Stromal cell of bone marrow (primary cell): ENCODE results near the gene CCDC107.

Experiments
- DNase-seq: peaks from one replicate; pipeline ENCODE4 v3.0.0-alpha.2; 2012; ENCODE audit warnings: low read depth

CCDC107 gene

DNA sequence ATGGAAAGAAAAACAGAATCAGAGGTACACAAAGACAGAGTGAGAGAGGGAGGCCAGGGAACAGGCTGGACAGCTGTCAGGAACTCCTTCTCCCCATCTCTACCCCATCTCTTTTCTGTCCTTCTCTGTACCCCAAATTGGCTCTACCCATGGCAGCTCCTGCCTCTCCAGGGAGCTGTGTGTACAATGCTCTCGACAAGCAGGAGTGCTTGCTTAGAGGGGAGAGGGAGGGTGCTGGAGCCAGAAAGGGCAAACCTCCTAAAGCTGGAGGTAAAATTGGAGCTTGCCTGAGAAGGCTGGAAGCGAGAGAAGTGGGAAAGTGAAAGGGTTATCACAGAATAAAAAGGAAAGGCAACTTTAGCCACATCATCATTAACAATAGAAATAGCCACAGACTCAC is 25.2 kb downstream of the CCDC107 start:
- no peak for DNase-seq

- DNase-seq = no peak
Measured at GRCh38 chr9:35684921-35685320, 26.8 kb downstream of the CCDC107 start.

DNA sequence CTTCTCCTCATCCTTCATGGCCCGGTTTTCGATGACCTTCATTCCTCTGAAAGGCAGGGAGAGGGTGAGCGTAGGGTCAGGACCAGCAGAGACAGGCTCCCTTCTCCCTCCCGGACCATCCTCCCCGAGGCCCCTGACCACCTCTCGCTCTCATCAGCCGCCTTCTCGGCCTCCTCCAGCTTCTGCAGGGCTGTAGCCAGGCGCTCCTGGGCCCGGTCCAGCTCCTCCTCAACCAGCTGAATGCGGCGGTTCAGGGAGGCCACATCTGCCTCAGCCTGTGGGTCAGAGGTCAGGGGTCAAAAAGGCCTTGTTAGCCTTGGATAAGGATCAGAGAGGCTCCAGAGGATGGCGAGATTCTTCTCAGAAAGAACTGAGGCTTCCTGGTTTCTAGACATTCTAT is 27.4 kb downstream of the CCDC107 start:
- no peak for DNase-seq

- peak; percentile 73 for DNase-seq
Measured at GRCh38 chr9:35686222-35687203, 28.4 kb downstream of the CCDC107 start.

DNA sequence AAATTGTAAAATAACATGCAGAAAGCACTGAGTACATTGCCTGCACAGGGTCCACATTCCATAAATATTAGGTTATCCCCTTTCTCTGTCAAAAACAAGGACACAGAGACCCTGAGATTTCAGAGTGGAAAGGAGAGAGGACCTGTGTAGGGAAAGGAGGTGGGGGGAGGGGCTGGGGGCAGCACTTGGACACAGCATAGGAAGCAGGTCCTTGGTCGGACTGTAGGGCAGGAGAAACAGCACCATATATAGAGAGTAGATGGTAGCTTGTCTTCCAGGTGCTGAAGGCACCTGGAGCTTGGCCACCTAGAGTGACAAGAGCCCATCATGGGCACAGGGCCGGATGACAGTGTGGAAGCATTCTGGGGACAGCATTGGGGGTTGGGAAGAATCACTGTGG is 29.2 kb downstream of the CCDC107 start:
- DNase-seq = no peak

GRCh38 chr9:35687972-35688557 is 30.0 kb downstream of the CCDC107 start:
- DNase-seq = no peak

DNA sequence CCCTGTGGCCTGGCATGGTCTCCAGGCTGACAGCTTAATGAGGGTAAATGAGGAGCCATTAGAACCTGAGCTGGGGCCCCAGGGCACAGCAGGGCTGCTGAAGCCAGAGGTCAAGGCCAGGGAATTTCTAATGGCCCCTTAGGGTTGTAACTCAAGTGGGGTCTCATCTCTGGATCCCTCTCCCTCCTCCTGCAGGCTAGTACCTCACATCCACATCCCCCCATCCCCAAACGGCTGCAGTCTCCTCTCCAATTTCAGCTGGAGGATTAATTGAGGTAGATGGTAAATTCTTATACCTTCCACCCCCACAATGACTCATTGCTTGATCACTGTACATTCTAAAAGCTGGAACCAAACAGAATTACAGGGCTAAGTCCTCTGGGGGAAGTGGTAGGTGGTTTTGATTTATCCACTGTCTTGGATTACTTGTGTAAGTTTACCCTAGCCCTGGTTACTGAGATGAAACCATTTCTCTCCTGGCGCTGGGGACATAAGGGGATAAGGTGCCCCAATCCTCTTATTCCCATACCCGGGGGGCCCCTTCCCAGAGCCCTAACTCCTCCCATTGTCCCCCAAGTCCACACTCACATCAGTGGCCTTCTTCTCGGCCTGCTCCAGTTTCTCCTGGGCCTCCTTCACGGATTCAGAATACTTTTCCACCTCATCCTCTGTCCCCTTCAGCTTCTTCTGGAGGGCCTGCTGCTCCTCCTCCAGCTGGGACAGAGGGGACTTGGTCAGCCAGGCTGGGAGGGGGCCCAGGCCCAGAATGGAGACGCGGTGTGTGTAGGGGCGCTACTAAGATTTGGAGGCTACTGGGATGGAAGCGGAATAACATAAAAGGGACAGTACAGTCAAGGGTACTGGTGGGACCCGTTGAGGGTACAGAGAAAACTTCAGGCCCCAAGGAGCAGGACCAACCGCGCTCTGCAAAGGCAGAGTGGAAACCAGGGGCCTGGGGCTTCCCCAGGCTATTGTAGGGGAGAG is 30.8 kb downstream of the CCDC107 start:
- DNase-seq = peak; percentile 78

DNA sequence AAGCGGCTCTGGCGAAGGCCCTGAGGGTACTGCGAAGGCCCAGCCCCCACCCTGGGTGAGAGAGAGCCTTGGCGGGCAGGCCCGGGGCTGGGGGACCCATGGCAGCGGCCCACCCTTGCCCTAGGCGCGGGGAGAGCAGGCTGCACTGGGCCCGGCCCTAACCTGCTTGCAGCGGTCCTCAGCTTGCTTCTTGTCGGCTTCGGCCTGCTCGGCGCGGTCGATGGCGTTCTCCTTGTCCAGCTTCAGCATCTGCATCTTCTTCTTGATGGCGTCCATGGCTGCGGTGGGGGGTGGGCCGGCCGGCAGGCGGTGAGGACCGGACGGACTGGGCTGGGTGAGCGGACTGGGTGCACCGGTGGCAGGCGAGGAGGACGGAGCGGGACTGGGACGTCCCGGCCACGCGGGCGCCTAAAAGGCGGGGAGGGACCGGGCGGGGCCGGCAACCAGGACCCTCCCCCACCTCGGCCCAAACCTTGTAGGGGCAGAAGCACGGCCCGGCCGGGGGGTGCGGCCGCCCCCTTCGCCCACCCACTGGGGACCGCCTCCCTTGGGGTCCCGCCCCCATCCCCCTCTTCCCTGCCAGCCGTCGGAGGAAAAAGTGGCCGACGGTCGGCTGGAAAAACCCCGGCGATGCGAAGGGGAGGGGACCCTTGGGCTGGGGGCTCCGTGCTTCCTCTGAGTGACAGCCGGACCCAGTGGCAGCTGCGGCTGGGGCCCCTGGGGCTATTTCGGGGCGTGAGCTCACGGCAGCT is 31.6 kb downstream of the CCDC107 start, which contains the start of gene TPM2:
TPM2 (minus strand) TSS at position 384 of the 752 bp plus-strand sequence; CDS start at position 276, 108 bp downstream.
- DNase-seq = peak; percentile 36

GRCh38 chr9:35690294-35690613 is 32.2 kb downstream of the CCDC107 start:
- peak; percentile 22 for DNase-seq

DNA sequence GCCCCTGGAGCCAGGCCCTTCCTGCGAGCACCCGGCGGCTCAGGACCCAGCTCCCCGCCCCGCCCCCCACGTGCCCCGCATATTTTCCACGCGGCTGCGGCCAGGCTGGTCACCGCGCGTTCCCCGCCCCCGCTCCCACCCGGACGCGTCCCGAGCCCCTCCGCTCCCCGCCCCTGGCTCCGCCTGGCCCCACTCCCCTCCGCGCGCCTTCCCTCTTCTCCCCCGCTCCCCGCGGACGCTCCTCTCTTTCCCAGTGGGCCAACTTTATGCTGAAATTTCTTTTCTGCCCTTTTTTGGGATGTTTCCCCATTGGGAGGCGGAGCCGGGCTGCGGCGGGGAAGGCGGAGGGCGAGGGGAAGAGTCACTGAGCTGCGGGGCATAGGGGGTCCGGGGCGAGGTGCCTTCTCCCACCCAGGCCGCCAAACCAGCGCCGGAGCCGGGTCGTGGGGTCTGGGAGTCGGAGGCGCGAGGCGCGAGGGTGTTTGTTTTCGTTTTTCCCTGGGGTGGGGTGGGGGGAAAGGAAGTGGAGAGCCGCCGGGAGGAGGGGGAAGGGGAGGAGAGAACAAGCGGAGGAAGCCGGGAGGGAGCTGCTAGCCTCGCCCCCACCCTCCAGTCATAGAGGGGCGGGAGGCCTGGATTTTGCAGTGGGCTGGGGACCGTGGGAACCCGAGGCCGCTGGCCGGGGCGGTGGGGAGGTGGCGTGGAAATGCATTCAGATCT is 32.7 kb downstream of the CCDC107 start:
- DNase-seq = peak; percentile 54

GRCh38 chr9:35691334-35691650 is 33.2 kb downstream of the CCDC107 start:
- no peak for DNase-seq

DNA sequence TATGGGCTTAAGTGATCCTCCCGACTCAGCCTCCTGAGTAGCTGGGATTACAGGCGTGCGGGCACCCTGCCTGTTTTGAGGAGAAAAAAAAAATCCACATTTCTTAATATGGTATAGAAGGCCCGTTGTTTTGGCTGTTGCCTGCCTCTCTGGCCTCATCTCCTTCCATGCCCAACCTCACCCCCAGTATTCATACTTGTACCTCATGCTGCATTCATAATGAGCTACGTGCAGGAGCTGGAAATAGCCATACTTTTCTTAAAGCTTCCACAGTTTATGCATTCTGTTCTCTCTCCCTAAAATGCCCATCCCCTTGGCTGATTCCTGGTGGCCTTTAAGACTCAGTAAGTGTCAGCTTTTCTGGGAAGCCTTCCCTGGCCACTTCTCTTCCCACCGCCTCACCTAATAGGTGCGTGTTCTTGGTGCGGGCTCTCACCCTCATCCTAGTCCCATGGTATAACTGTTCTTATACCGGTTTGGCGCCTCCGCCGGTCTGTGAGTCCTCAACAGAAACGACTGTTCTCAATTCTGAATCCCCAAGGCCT is 33.7 kb downstream of the CCDC107 start:
- no peak for DNase-seq

- no peak for DNase-seq
Measured at GRCh38 chr9:35695943-35696401, 37.9 kb downstream of the CCDC107 start.

DNA sequence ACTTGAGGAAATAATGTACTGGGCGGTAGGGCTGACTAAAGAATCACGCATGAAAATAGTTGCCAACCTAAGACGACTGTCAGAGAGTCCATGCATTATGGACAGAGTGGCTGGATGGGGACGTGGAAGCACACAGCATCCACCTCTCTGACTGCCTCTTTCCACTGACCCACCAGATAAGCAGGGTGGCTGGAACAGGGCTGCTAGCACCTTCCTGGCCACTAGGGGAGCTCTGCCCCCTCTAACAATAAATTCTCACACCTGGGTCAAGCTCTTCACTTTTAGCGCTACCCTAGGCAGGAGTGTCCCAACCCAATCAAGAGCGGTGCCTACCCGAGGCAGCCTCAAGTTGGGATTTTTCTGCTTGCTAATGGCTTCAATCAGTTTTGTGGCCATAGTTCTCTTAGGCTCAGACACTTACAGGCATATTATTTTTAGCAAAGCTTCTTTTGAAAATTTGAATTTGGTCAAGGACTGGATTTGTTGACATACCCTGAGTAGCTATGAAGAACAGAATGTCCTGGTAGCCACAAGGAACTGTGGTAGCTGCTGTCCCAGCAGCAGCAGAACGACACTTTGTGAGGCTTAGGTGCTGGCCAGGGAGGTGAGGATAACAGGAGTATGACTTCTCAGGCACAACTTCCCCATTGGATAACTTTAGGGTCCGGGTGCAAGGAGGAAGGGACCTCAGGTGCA is 38.6 kb downstream of the CCDC107 start:
- DNase-seq = no peak

DNA sequence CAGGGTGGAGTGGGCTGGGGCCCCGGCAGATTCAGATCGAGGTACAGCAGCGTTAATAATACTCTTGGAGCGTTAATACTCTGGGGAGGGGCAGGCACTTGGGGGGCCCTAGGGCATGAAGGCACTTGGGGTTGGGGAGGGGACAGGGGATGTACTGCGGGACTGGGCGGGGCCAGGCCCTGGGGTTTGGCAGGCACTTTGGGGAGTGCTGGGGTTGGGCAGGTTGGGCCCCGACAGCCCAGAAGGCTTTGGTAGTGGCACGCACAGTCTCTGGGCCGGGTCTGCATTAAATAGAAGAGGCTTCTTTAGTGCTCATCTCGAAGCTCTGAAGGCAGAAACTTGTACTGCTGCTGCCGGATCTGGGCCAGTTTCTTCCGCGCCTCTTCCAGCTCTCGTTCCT is 39.4 kb downstream of the CCDC107 start:
- DNase-seq = no peak

GRCh38 chr9:35698231-35698630 is 40.1 kb downstream of the CCDC107 start:
- DNase-seq = no peak

DNA sequence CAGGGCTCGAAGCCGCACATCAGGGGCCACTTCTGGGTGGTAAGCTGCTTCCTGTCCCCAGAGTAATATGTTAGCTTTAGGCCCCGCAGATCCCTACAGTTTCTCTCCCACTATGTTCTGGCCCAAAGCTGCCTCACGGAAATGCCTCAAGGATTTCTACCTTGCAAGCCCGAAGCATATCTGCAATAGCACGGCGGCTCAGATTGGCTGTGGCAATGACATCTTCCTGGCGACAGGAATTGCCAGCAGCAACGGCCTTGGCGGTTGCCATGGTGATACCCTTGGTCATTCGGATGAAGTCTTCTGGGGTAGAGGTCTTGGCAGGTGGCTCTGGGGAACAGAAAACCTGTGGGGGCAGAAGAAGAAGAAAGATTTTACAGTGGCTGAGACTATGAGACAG is 41.9 kb downstream of the CCDC107 start:
- DNase-seq = no peak

GRCh38 chr9:35700942-35701341 is 42.9 kb downstream of the CCDC107 start:
- no peak for DNase-seq

GRCh38 chr9:35702696-35703095 is 44.6 kb downstream of the CCDC107 start:
- no peak for DNase-seq
